ENCODE measurements around the gene TEAD1.
A peak's percentile ranks its signal among the peaks of the same experiment; 100 is the strongest.

TEAD1 gene

GRCh38 chr11:12793065-12793464 is 118.8 kb downstream of the TEAD1 start:
- DNase-seq: no peak

GRCh38 chr11:12793506-12793905 is 119.3 kb downstream of the TEAD1 start:
- no peak for DNase-seq

- no peak for DNase-seq
These were observed 120.5 kb downstream of the TEAD1 start for GRCh38 chr11:12794576-12795230.

- no peak for DNase-seq
These were observed 123.8 kb downstream of the TEAD1 start for GRCh38 chr11:12797996-12798395.

- DNase-seq: no peak
These were observed 124.4 kb downstream of the TEAD1 start for GRCh38 chr11:12798609-12799011.

GRCh38 chr11:12799334-12799835 is 125.2 kb downstream of the TEAD1 start:
- DNase-seq: no peak

- DNase-seq: peak; percentile 92
These were observed 125.9 kb downstream of the TEAD1 start for GRCh38 chr11:12800032-12800671.

GRCh38 chr11:12800871-12801270 is 126.7 kb downstream of the TEAD1 start:
- no peak for DNase-seq

GRCh38 chr11:12801976-12802375 is 127.8 kb downstream of the TEAD1 start:
- DNase-seq: no peak

- DNase-seq: peak; percentile 91
These were observed 128.3 kb downstream of the TEAD1 start for GRCh38 chr11:12802418-12803085.

GRCh38 chr11:12803086-12803826 is 129.0 kb downstream of the TEAD1 start:
- no peak for DNase-seq

GRCh38 chr11:12806113-12806512 is 131.9 kb downstream of the TEAD1 start:
- DNase-seq: no peak

- DNase-seq: no peak
These were observed 133.4 kb downstream of the TEAD1 start for GRCh38 chr11:12807621-12808020.

GRCh38 chr11:12808519-12808918 is 134.3 kb downstream of the TEAD1 start:
- DNase-seq: no peak

- DNase-seq: no peak
These were observed 135.1 kb downstream of the TEAD1 start for GRCh38 chr11:12809364-12809763.

GRCh38 chr11:12809864-12810567 is 135.8 kb downstream of the TEAD1 start:
- no peak for DNase-seq

- DNase-seq: no peak
These were observed 136.3 kb downstream of the TEAD1 start for GRCh38 chr11:12810568-12810894.

GRCh38 chr11:12811861-12812260 is 137.6 kb downstream of the TEAD1 start:
- no peak for DNase-seq

- DNase-seq: no peak
These were observed 138.6 kb downstream of the TEAD1 start for GRCh38 chr11:12812849-12813248.

- DNase-seq: no peak
These were observed 139.4 kb downstream of the TEAD1 start for GRCh38 chr11:12813371-12814225.

GRCh38 chr11:12815129-12815480 is 140.9 kb downstream of the TEAD1 start:
- no peak for DNase-seq

GRCh38 chr11:12815931-12816494 is 141.8 kb downstream of the TEAD1 start:
- no peak for DNase-seq
